WTC11 (cell line): Measurements from ENCODE around the gene BCL2A1.

Source experiments
- CREB1 ChIP-seq: sonication (generic); formaldehyde crosslinking; IDR thresholded peaks from 2 replicates; pipeline ENCODE4 v1.8.0; 2023; ENCODE audit warnings: mild to moderate bottlenecking, missing genetic modification reagents
- E2F5 ChIP-seq: sonication (generic); formaldehyde crosslinking; IDR thresholded peaks from 2 replicates; pipeline ENCODE4 v1.8.1; 2022; ENCODE audit warnings: mild to moderate bottlenecking, moderate library complexity, missing genetic modification reagents
- FOXK1 ChIP-seq: sonication (generic); formaldehyde crosslinking; IDR thresholded peaks from 2 replicates; pipeline ENCODE4 v1.8.0; 2022; ENCODE audit warnings: mild to moderate bottlenecking, moderate library complexity, missing genetic modification reagents
- JUN ChIP-seq: sonication (generic); formaldehyde crosslinking; IDR thresholded peaks from 2 replicates; pipeline ENCODE4 v1.8.0; 2023; ENCODE audit warnings: mild to moderate bottlenecking, missing genetic modification reagents
- RORB ChIP-seq: fragments of 250-450 bp; sonication (Bioruptor Pico); IDR thresholded peaks from 2 replicates; pipeline ENCODE4 v1.9.0; 2021; ENCODE audit warnings: mild to moderate bottlenecking
- TF ChIP-seq, protein P1 (sequence below): fragments of 200-600 bp; IDR thresholded peaks from 2 replicates; pipeline ENCODE4 v1.8.0; 2022; ENCODE audit warnings: antibody characterized with exemption
- TF ChIP-seq, protein P2 (sequence below): sonication (generic); formaldehyde crosslinking; IDR thresholded peaks from 2 replicates; pipeline ENCODE4 v1.8.1; 2023; ENCODE audit warnings: mild to moderate bottlenecking, missing genetic modification reagents, moderate library complexity
- TF ChIP-seq, protein P3 (sequence below): sonication (generic); formaldehyde crosslinking; conservative IDR thresholded peaks from 2 replicates; pipeline ENCODE4 v1.8.1; 2023; ENCODE audit warnings: mild to moderate bottlenecking, low read depth, missing genetic modification reagents, moderate library complexity

DNA sequence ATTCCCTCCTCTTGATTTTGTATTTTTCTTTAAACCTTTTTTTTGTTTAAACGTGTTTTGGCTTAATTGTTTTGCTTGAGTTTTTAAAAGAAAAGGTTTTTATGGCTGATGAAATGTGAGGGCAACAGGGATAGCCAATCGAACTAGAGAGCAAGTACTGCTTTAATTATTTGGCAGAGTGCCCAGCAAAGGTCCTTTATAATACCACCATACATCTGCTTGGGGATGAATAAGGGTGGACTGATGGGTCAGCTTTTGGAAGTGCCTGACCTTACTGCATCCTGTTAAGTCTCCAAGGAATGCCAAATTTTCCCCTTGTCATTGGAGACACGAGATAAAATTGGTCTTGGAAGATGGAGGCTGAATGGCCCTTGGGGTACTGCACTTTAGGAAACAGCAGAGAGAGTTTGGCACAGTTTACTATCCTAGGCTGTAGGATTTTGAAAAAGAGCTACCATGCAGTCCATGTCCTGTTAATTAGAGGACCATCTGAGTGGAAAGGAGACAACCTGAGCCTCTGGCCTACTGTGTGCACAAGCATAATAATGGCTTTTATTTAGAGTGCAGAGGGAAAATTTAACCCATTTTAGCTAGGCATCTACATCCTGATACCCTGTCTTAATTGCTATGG is 54.4 kb downstream of the BCL2A1 start:
- TF ChIP-seq, protein P1, sequence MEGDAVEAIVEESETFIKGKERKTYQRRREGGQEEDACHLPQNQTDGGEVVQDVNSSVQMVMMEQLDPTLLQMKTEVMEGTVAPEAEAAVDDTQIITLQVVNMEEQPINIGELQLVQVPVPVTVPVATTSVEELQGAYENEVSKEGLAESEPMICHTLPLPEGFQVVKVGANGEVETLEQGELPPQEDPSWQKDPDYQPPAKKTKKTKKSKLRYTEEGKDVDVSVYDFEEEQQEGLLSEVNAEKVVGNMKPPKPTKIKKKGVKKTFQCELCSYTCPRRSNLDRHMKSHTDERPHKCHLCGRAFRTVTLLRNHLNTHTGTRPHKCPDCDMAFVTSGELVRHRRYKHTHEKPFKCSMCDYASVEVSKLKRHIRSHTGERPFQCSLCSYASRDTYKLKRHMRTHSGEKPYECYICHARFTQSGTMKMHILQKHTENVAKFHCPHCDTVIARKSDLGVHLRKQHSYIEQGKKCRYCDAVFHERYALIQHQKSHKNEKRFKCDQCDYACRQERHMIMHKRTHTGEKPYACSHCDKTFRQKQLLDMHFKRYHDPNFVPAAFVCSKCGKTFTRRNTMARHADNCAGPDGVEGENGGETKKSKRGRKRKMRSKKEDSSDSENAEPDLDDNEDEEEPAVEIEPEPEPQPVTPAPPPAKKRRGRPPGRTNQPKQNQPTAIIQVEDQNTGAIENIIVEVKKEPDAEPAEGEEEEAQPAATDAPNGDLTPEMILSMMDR, result no peak
- TF ChIP-seq JUN (no peak), CREB1 (CRISPR knock-in tag) (no peak), FOXK1 (no peak), RORB (CRISPR knock-in tag) (no peak), E2F5 (CRISPR knock-in tag) (no peak)
- TF ChIP-seq, protein P2, sequence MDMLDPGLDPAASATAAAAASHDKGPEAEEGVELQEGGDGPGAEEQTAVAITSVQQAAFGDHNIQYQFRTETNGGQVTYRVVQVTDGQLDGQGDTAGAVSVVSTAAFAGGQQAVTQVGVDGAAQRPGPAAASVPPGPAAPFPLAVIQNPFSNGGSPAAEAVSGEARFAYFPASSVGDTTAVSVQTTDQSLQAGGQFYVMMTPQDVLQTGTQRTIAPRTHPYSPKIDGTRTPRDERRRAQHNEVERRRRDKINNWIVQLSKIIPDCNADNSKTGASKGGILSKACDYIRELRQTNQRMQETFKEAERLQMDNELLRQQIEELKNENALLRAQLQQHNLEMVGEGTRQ (CRISPR knock-in tag), result no peak
- TF ChIP-seq, protein P3, sequence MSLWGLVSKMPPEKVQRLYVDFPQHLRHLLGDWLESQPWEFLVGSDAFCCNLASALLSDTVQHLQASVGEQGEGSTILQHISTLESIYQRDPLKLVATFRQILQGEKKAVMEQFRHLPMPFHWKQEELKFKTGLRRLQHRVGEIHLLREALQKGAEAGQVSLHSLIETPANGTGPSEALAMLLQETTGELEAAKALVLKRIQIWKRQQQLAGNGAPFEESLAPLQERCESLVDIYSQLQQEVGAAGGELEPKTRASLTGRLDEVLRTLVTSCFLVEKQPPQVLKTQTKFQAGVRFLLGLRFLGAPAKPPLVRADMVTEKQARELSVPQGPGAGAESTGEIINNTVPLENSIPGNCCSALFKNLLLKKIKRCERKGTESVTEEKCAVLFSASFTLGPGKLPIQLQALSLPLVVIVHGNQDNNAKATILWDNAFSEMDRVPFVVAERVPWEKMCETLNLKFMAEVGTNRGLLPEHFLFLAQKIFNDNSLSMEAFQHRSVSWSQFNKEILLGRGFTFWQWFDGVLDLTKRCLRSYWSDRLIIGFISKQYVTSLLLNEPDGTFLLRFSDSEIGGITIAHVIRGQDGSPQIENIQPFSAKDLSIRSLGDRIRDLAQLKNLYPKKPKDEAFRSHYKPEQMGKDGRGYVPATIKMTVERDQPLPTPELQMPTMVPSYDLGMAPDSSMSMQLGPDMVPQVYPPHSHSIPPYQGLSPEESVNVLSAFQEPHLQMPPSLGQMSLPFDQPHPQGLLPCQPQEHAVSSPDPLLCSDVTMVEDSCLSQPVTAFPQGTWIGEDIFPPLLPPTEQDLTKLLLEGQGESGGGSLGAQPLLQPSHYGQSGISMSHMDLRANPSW, result no peak
